Activated T-helper 2 cell treated with anti-CD3 and anti-CD28 coated beads, Interferon-gamma antibody, Interleukin-2, Interleukin-4, amounts not matched to agents 10 μg/mL and 5 μg/mL and 100 μg/mL, durations not matched to agents 14 hours and 24 hours and 36 hours (primary cell): Measurements from ENCODE around the gene BICD2. TPM values are rescaled to one million over a fixed set of nuclear protein-coding genes. Genes with fewer than 3 reads are reported as not detected.

ENCODE experiments used
- DNase-seq: peaks from one replicate; pipeline ENCODE4 v3.0.0; 2021; ENCODE audit warnings: low spot score
- H3K27ac Mint-ChIP-seq: one replicate; pipeline ENCODE4 v1.8.0; 2021; ENCODE audit warnings: mixed read lengths
- H3K27me3 Mint-ChIP-seq: one replicate; pipeline ENCODE4 v1.8.0; 2021; ENCODE audit warnings: low read depth, mixed read lengths
- H3K36me3 Mint-ChIP-seq: one replicate; pipeline ENCODE4 v1.8.0; 2021; ENCODE audit warnings: low read depth, mixed read lengths
- H3K4me1 Mint-ChIP-seq: one replicate; pipeline ENCODE4 v1.8.0; 2021; ENCODE audit warnings: low read depth, mixed read lengths
- H3K4me3 Mint-ChIP-seq: one replicate; pipeline ENCODE4 v1.8.0; 2021; ENCODE audit warnings: low read depth, mild to moderate bottlenecking, moderate library complexity, mixed read lengths
- H3K9me3 Mint-ChIP-seq: one replicate; pipeline ENCODE4 v1.8.0; 2021; ENCODE audit warnings: mixed read lengths
- intact Hi-C: fragments of 100-400 bp; cut with micrococcal nuclease; formaldehyde crosslinking; loops from one replicate; pipeline ENCODE4 v1.15.1; 2023
- total RNA-seq: library from RNA; stranded (reverse); gene quantifications from 2 replicates; pipeline ENCODE4 v1.2.3, GENCODE V29; 2022

The BICD2 gene
- total RNA-seq, 1 donor from 2014 or later: 23.6 TPM

DNA sequence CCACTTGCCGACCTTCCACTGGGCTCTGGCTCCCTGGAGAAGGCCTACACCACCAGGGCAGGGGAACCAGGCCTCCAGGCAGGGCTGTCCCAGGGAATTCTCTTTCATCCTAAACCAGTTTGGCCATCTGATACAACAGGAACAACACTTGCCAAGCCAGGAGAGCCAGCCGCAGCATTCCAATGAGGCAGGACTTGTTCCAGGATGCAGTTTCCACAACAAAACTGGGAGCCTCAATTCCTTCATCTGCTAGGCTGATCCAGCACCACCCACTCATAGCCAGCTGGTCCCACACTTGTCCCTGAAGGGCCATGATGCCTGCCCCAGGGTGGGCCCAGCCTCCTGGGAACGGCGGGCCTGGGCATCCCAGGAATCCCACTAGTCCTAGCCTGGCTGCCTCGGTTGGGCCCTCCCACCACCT lies 26.0 kb downstream of the BICD2 start:
- no peak for DNase-seq
- intact Hi-C loops: no loop called here
- Mint-ChIP-seq H3K27me3 (no peaks in the 10 kb centered on the region), H3K4me1 (peaks cover 34% of the 10 kb centered on the region), H3K27ac (no peak overlapping the region), H3K36me3 (no peaks in the 10 kb centered on the region), H3K9me3 (no peaks in the 10 kb centered on the region), H3K4me3 (no peak overlapping the region)

GRCh38 chr9:92737611-92738299 lies 26.9 kb downstream of the BICD2 start:
- no peak for DNase-seq
- H3K27me3 Mint-ChIP-seq: no peaks in the 10 kb centered on the region
- intact Hi-C loops: no loop called here
- peaks cover 34% of the 10 kb centered on the region for H3K4me1 Mint-ChIP-seq
- no peaks in the 10 kb centered on the region for H3K36me3 Mint-ChIP-seq
- H3K4me3 Mint-ChIP-seq: no peak overlapping the region
- H3K9me3 Mint-ChIP-seq: no peaks in the 10 kb centered on the region
- no peak overlapping the region for H3K27ac Mint-ChIP-seq

DNA sequence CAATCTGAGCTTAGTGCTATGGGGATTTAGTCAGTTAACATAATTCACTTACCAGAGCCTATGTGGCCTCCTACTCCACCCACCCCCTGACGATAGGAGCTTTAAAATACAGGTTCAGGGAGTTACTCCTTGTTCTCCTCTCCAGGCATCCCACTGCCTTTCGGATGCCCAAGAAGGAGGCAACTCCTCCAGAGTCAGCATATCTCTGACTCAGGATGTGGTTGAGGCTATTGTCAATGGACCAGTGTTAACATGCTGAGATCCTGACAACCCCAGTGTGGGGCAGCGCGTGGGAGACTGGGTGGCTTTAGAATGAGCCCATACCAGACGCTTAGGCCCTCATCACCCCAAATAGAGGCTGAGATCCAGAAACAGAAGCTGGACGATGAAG lies 27.4 kb downstream of the BICD2 start:
- no peaks in the 10 kb centered on the region for H3K27me3 Mint-ChIP-seq
- no peaks in the 10 kb centered on the region for H3K9me3 Mint-ChIP-seq
- no peak for DNase-seq
- H3K27ac Mint-ChIP-seq: no peak overlapping the region
- intact Hi-C loops: no loop called here
- no peak overlapping the region for H3K4me3 Mint-ChIP-seq
- H3K4me1 Mint-ChIP-seq: peaks cover 32% of the 10 kb centered on the region
- H3K36me3 Mint-ChIP-seq: no peaks in the 10 kb centered on the region

DNA sequence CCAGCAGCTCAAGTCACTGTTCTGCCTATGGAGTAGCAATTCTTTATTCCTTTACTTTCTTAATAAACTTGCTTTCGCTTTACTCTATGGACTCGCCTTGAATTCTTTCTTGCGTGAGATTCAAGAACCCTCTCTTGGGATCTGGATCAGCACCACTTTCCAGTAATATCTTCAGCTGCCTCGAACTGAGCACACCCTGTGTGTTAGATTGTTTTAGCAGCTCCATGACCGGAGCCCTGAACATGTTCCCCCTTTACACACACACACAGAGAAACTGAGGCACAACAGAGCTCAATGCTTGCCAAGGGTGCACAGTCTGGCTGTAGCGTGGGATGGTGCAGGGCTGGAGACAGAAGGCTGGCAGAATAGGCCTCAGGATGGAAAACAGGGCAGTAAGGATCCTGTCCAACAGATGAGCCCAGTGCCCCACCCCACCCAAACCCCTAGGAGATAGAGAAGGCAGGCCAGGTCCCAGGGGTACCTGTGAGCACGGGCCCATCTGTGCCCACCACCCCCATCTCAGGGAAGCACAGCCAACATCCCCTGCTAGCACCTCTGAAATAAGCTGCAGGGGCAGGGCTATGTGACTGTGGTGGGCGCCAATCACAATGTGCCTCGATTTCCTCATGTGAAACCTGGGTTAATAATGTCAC lies 27.9 kb downstream of the BICD2 start:
- no peak overlapping the region for H3K4me3 Mint-ChIP-seq
- DNase-seq: no peak
- no peaks in the 10 kb centered on the region for H3K27me3 Mint-ChIP-seq
- no peaks in the 10 kb centered on the region for H3K9me3 Mint-ChIP-seq
- no peaks in the 10 kb centered on the region for H3K36me3 Mint-ChIP-seq
- H3K27ac Mint-ChIP-seq: no peak overlapping the region
- peaks cover 37% of the 10 kb centered on the region for H3K4me1 Mint-ChIP-seq
- intact Hi-C loops: no loop called here

GRCh38 chr9:92735636-92736562 lies 28.7 kb downstream of the BICD2 start:
- no peak for DNase-seq
- no peak overlapping the region for H3K4me3 Mint-ChIP-seq
- no peak overlapping the region for H3K27ac Mint-ChIP-seq
- H3K36me3 Mint-ChIP-seq: no peaks in the 10 kb centered on the region
- H3K9me3 Mint-ChIP-seq: no peaks in the 10 kb centered on the region
- peaks cover 30% of the 10 kb centered on the region for H3K4me1 Mint-ChIP-seq
- H3K27me3 Mint-ChIP-seq: no peaks in the 10 kb centered on the region
- intact Hi-C loops: no loop called here

GRCh38 chr9:92734931-92735635 lies 29.6 kb downstream of the BICD2 start:
- Mint-ChIP-seq H3K27me3 (no peaks in the 10 kb centered on the region), H3K27ac (no peak overlapping the region), H3K4me1 (peaks cover 23% of the 10 kb centered on the region), H3K36me3 (no peaks in the 10 kb centered on the region), H3K9me3 (no peaks in the 10 kb centered on the region), H3K4me3 (no peak overlapping the region)
- DNase-seq: no peak
- intact Hi-C loops: no loop called here

GRCh38 chr9:92730897-92731296 lies 33.7 kb downstream of the BICD2 start:
- H3K36me3 Mint-ChIP-seq: peaks cover 13% of the 10 kb centered on the region
- DNase-seq: no peak
- H3K4me1 Mint-ChIP-seq: peaks cover 10% of the 10 kb centered on the region
- H3K4me3 Mint-ChIP-seq: no peak overlapping the region
- intact Hi-C loops: no loop called here
- H3K27ac Mint-ChIP-seq: no peak overlapping the region
- H3K9me3 Mint-ChIP-seq: no peaks in the 10 kb centered on the region
- no peaks in the 10 kb centered on the region for H3K27me3 Mint-ChIP-seq

- peaks cover 8% of the 10 kb centered on the region for H3K4me1 Mint-ChIP-seq
These were observed 34.9 kb downstream of the BICD2 start for GRCh38 chr9:92729735-92730155.

DNA sequence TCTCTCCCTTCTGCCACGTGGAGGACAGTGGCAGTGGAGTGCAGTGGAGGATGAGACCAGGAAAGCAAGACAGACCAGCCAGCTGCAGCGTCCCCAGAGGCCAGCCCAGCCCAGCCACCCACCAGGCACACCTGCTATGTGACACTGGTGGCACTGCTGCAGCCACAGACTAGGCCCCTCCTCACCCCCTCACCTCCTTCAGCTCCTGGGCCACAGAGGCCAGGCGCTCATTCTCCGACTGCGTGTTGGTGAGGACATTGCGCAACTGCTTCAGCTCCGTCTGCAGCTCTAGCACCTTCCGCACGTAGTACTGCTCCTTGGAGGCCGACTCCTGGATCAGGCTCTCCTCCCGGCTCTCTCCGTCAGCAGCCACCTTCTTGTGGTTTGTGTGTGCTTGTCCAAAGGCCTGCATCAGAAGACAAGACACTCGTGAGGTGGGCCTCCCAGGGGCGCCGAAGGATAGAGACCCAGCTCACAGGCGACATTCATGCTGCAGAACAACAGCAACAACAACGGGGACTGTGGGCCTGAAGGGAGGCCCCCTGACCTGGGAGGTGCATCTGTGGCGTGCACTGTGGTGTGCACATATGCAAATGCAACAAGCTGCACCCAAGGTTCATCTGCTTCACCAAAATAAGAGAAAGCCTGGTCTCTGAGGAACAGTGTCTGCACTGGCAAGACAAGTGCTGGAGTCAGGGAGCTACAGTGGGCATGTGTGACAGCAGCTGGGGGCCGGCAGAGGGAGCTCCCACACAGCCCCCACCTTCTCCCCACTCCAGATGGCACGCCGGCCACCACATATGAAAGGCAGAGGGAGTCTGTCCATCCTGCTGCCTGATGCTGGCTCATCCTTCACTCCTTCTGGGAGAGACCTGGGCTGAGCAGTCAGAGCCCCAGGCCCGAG lies 35.5 kb downstream of the BICD2 start:
- peaks cover 8% of the 10 kb centered on the region for H3K4me1 Mint-ChIP-seq
- intact Hi-C loops: no loop called here
- H3K9me3 Mint-ChIP-seq: no peaks in the 10 kb centered on the region
- H3K36me3 Mint-ChIP-seq: peaks cover 13% of the 10 kb centered on the region
- no peak overlapping the region for H3K4me3 Mint-ChIP-seq
- H3K27me3 Mint-ChIP-seq: no peaks in the 10 kb centered on the region
- H3K27ac Mint-ChIP-seq: no peak overlapping the region
- no peak for DNase-seq

More at GRCh38 chr9:92729735-92730155, 34.9 kb downstream of the BICD2 start:
- Mint-ChIP-seq H3K27ac (no peak overlapping the region), H3K27me3 (no peaks in the 10 kb centered on the region), H3K4me3 (no peak overlapping the region), H3K36me3 (peaks cover 13% of the 10 kb centered on the region), H3K9me3 (no peaks in the 10 kb centered on the region)
- intact Hi-C loops: no loop called here
- no peak for DNase-seq

DNA sequence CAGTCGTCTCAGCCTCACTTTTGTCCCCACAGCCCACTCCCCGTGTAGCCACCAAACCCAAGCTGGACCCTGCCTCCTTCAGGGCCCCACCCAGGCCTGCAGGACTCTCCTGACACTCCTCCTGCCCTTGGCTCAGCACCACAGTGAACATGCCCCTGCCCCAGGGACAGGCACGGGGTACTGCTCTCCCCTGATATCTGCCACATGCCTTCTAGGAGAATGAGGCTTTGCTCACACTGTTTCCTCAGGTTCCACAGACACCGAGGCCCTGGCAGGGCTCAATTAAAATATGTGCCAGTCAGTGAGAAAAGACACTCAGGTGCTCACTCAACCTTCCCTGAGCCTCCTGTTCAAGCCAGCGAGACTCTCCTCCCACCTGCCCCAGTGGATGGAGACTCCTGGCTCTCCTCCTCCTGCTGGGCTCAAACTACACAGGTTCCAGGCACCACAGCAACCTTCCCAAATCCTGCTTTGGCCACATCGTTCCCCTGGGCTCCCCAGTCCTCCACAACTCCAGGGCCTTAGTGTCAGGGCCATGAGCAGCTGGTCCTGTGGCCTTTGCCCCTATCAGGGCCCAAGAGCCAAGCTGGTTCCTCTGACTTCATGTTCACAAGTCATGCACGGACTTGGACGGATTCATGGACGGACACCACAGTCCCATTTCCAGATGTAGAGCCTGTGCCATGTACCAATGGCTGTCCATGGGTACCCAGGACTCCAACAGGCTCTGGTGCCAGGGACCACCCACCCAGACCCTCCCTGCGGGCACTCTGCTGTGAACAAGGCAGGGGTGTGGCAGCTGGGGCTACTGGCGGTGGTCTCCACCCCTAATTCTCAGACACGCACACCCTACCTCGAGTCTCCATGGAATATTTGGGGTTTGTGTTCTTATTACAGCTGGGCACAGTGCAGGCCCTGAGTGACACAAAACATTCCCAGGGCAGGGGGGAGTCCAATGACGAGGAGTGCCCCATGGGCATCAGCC lies 36.6 kb downstream of the BICD2 start:
- intact Hi-C loops: no loop called here
- no peak overlapping the region for H3K4me3 Mint-ChIP-seq
- DNase-seq: no peak
- H3K27me3 Mint-ChIP-seq: no peaks in the 10 kb centered on the region
- H3K27ac Mint-ChIP-seq: no peak overlapping the region
- peaks cover 13% of the 10 kb centered on the region for H3K36me3 Mint-ChIP-seq
- H3K4me1 Mint-ChIP-seq: peaks cover 8% of the 10 kb centered on the region
- no peaks in the 10 kb centered on the region for H3K9me3 Mint-ChIP-seq
